ENCODE measurements around the gene FYN. TPM values are rescaled to one million over a fixed set of nuclear protein-coding genes. Genes with fewer than 3 reads are reported as not detected.

FYN gene
- total RNA-seq, 1 experiment from 2014 or later = 37.8 TPM

GRCh38 chr6:111812060-111813038 lies 60.9 kb downstream of the FYN start:
- TF ChIP-seq, protein P1, sequence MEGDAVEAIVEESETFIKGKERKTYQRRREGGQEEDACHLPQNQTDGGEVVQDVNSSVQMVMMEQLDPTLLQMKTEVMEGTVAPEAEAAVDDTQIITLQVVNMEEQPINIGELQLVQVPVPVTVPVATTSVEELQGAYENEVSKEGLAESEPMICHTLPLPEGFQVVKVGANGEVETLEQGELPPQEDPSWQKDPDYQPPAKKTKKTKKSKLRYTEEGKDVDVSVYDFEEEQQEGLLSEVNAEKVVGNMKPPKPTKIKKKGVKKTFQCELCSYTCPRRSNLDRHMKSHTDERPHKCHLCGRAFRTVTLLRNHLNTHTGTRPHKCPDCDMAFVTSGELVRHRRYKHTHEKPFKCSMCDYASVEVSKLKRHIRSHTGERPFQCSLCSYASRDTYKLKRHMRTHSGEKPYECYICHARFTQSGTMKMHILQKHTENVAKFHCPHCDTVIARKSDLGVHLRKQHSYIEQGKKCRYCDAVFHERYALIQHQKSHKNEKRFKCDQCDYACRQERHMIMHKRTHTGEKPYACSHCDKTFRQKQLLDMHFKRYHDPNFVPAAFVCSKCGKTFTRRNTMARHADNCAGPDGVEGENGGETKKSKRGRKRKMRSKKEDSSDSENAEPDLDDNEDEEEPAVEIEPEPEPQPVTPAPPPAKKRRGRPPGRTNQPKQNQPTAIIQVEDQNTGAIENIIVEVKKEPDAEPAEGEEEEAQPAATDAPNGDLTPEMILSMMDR (IDR thresholded peaks at IDR 0.05; ENCODE audit: unreplicated experiment) = no peak
- intact Hi-C loops (cut with micrococcal nuclease) = no loop called here
- Mint-ChIP-seq H3K4me3 (ENCODE audit: unreplicated experiment) (no peak overlapping the region), H3K4me1 (ENCODE audit: insufficient read depth, unreplicated experiment) (peaks cover 20% of the 10 kb centered on the region), H3K9me3 (ENCODE audit: unreplicated experiment) (no peaks in the 10 kb centered on the region), H3K27ac (ENCODE audit: low read depth, unreplicated experiment) (peak overlapping the region; percentile 61), H3K36me3 (ENCODE audit: insufficient read depth, unreplicated experiment) (peaks cover 6% of the 10 kb centered on the region), H3K27me3 (ENCODE audit: insufficient read depth, unreplicated experiment) (no peaks in the 10 kb centered on the region)
- ChIA-PET CTCF (no interaction called here), POLR2A (no interaction called here)
- DNase-seq (ENCODE audit: unreplicated experiment) = no peak
- no TSS peak for BruUV-seq (replicated peaks)

GRCh38 chr6:111810294-111811131 lies 62.7 kb downstream of the FYN start:
- intact Hi-C loops (cut with micrococcal nuclease) = no loop called here
- H3K4me3 Mint-ChIP-seq (ENCODE audit: unreplicated experiment) = no peak overlapping the region
- ChIA-PET CTCF (no interaction called here), POLR2A (no interaction called here)
- H3K27ac Mint-ChIP-seq (ENCODE audit: low read depth, unreplicated experiment) = no peak overlapping the region
- TF ChIP-seq, protein P1 (IDR thresholded peaks at IDR 0.05; ENCODE audit: unreplicated experiment) = no peak
- H3K27me3 Mint-ChIP-seq (ENCODE audit: insufficient read depth, unreplicated experiment) = no peaks in the 10 kb centered on the region
- BruUV-seq (replicated peaks) = no TSS peak
- no peaks in the 10 kb centered on the region for H3K9me3 Mint-ChIP-seq (ENCODE audit: unreplicated experiment)
- H3K4me1 Mint-ChIP-seq (ENCODE audit: insufficient read depth, unreplicated experiment) = peaks cover 20% of the 10 kb centered on the region
- H3K36me3 Mint-ChIP-seq (ENCODE audit: insufficient read depth, unreplicated experiment) = peaks cover 6% of the 10 kb centered on the region
- no peak for DNase-seq (ENCODE audit: unreplicated experiment)

DNA sequence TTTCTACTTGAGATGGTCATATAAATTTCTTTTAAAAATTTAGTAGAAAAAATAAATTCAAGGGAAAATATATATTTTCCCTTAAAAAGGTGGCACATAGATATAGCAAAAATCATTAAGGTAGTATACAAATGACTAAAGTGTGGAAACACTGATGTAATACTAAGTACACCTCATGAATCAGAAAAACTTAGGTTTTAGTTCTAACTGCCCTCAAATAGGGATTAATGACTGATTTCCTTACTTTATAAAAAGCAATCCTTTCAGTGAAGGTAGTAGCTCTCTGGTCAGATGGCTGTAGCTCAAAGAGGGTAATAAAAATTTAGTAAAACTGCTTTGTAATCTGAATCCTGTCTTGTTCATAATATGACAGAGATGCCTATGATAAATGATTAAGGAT lies 63.5 kb downstream of the FYN start:
- Mint-ChIP-seq H3K27ac (ENCODE audit: low read depth, unreplicated experiment) (no peak overlapping the region), H3K27me3 (ENCODE audit: insufficient read depth, unreplicated experiment) (no peaks in the 10 kb centered on the region), H3K4me1 (ENCODE audit: insufficient read depth, unreplicated experiment) (peaks cover 20% of the 10 kb centered on the region), H3K36me3 (ENCODE audit: insufficient read depth, unreplicated experiment) (peaks cover 6% of the 10 kb centered on the region), H3K4me3 (ENCODE audit: unreplicated experiment) (no peak overlapping the region), H3K9me3 (ENCODE audit: unreplicated experiment) (no peaks in the 10 kb centered on the region)
- intact Hi-C loops (cut with micrococcal nuclease) = no loop called here
- TF ChIP-seq, protein P1 (IDR thresholded peaks at IDR 0.05; ENCODE audit: unreplicated experiment) = no peak
- ChIA-PET POLR2A (no interaction called here), CTCF (no interaction called here)
- no peak for DNase-seq (ENCODE audit: unreplicated experiment)
- no TSS peak for BruUV-seq (replicated peaks)

DNA sequence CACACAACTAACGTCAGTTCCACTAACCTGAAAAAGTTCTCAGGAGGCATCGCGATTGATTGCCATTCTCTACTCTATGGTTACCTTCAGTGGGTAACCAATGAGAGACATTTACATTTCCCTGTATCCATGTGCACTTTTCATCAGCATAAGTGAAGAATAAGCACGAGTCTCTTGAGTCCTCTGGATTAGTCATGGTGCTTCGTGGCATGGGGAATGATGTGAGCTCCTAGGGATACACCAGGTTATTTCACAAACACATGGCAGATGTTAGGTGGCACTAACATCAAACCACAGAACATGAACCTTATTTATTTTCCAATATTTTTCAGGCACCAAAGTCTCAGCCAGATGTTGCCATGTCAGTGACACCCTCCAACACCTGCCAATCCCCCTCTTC lies 64.0 kb downstream of the FYN start:
- DNase-seq (ENCODE audit: unreplicated experiment) = peak; percentile 9
- POLR2A ChIA-PET = no interaction called here
- Mint-ChIP-seq H3K4me1 (ENCODE audit: insufficient read depth, unreplicated experiment) (peaks cover 20% of the 10 kb centered on the region), H3K27ac (ENCODE audit: low read depth, unreplicated experiment) (no peak overlapping the region), H3K36me3 (ENCODE audit: insufficient read depth, unreplicated experiment) (peaks cover 6% of the 10 kb centered on the region), H3K4me3 (ENCODE audit: unreplicated experiment) (no peak overlapping the region), H3K27me3 (ENCODE audit: insufficient read depth, unreplicated experiment) (no peaks in the 10 kb centered on the region), H3K9me3 (ENCODE audit: unreplicated experiment) (no peaks in the 10 kb centered on the region)
- intact Hi-C loops (cut with micrococcal nuclease) = no loop called here
- no TSS peak for BruUV-seq (replicated peaks)
- TF ChIP-seq, protein P1 (IDR thresholded peaks at IDR 0.05; ENCODE audit: unreplicated experiment) = no peak
- CTCF ChIA-PET = no interaction called here
